ENCODE measurements around the gene BMAL2.

The BMAL2 gene

GRCh38 chr12:27355979-27356378 is 23.3 kb downstream of the BMAL2 start:
- Histone ChIP-seq H3K36me3 (ENCODE audit: control insufficient read depth, insufficient read depth, low read length) (no peaks in the 10 kb centered on the region), H3K4me1 (ENCODE audit: control insufficient read depth, insufficient read depth, low read length, poor library complexity, severe bottlenecking) (no peaks in the 10 kb centered on the region), H3K27ac (ENCODE audit: low read depth, low read length, severe bottlenecking) (no peak overlapping the region), H3K9me3 (ENCODE audit: control insufficient read depth, low read length) (no peaks in the 10 kb centered on the region), H3K4me3 (ENCODE audit: extremely low read depth, insufficient read depth, low read length, poor library complexity, severe bottlenecking) (no peak overlapping the region)
- WGBS, 2 experiments (ENCODE audit: insufficient coverage in 2 of 2), result 100% methylated on average over 1 of the region's 1 CpG; no CpG with 5 or more reads in 1 of the 2 experiments

- H3K4me3 ChIP-seq (ENCODE audit: extremely low read depth, insufficient read depth, low read length, poor library complexity, severe bottlenecking), result no peak overlapping the region
- no peaks in the 10 kb centered on the region for H3K4me1 ChIP-seq (ENCODE audit: control insufficient read depth, insufficient read depth, low read length, poor library complexity, severe bottlenecking)
- H3K27ac ChIP-seq (ENCODE audit: low read depth, low read length, severe bottlenecking), result no peak overlapping the region
- no peaks in the 10 kb centered on the region for H3K36me3 ChIP-seq (ENCODE audit: control insufficient read depth, insufficient read depth, low read length)
- 80% methylated on average over 1 of the region's 3 CpGs; no CpG with 5 or more reads in 1 of the 2 experiments for WGBS, 2 experiments (ENCODE audit: insufficient coverage in 2 of 2)
- no peaks in the 10 kb centered on the region for H3K9me3 ChIP-seq (ENCODE audit: control insufficient read depth, low read length)
These were observed 27.1 kb downstream of the BMAL2 start for GRCh38 chr12:27359578-27360340.

GRCh38 chr12:27361372-27361771 is 28.7 kb downstream of the BMAL2 start:
- Histone ChIP-seq H3K36me3 (ENCODE audit: control insufficient read depth, insufficient read depth, low read length) (no peaks in the 10 kb centered on the region), H3K4me3 (ENCODE audit: extremely low read depth, insufficient read depth, low read length, poor library complexity, severe bottlenecking) (no peak overlapping the region), H3K4me1 (ENCODE audit: control insufficient read depth, insufficient read depth, low read length, poor library complexity, severe bottlenecking) (no peaks in the 10 kb centered on the region), H3K27ac (ENCODE audit: low read depth, low read length, severe bottlenecking) (no peak overlapping the region), H3K9me3 (ENCODE audit: control insufficient read depth, low read length) (no peaks in the 10 kb centered on the region)
- WGBS, 2 experiments (ENCODE audit: insufficient coverage in 2 of 2), result no CpG with 5 or more reads among the region's 2 CpGs

- H3K9me3 ChIP-seq (ENCODE audit: control insufficient read depth, low read length), result no peaks in the 10 kb centered on the region
- H3K27ac ChIP-seq (ENCODE audit: low read depth, low read length, severe bottlenecking), result no peak overlapping the region
- no peaks in the 10 kb centered on the region for H3K36me3 ChIP-seq (ENCODE audit: control insufficient read depth, insufficient read depth, low read length)
- no CpG with 5 or more reads among the region's 3 CpGs for WGBS, 2 experiments (ENCODE audit: insufficient coverage in 2 of 2)
- no peaks in the 10 kb centered on the region for H3K4me1 ChIP-seq (ENCODE audit: control insufficient read depth, insufficient read depth, low read length, poor library complexity, severe bottlenecking)
- no peak overlapping the region for H3K4me3 ChIP-seq (ENCODE audit: extremely low read depth, insufficient read depth, low read length, poor library complexity, severe bottlenecking)
These were observed 34.0 kb downstream of the BMAL2 start for GRCh38 chr12:27366621-27367020.

- Histone ChIP-seq H3K27ac (ENCODE audit: low read depth, low read length, severe bottlenecking) (no peak overlapping the region), H3K4me1 (ENCODE audit: control insufficient read depth, insufficient read depth, low read length, poor library complexity, severe bottlenecking) (no peaks in the 10 kb centered on the region), H3K4me3 (ENCODE audit: extremely low read depth, insufficient read depth, low read length, poor library complexity, severe bottlenecking) (no peak overlapping the region), H3K36me3 (ENCODE audit: control insufficient read depth, insufficient read depth, low read length) (no peaks in the 10 kb centered on the region), H3K9me3 (ENCODE audit: control insufficient read depth, low read length) (no peaks in the 10 kb centered on the region)
- WGBS, 2 experiments (ENCODE audit: insufficient coverage in 2 of 2), result 87 to 100% methylated on average over 4 of the region's 6 CpGs
These were observed 34.4 kb downstream of the BMAL2 start for GRCh38 chr12:27367078-27367477.

- no peaks in the 10 kb centered on the region for H3K36me3 ChIP-seq (ENCODE audit: control insufficient read depth, insufficient read depth, low read length)
- WGBS, 2 experiments (ENCODE audit: insufficient coverage in 2 of 2), result 88 to 95% methylated on average over 9 of the region's 9 CpGs
- no peak overlapping the region for H3K27ac ChIP-seq (ENCODE audit: low read depth, low read length, severe bottlenecking)
- no peaks in the 10 kb centered on the region for H3K9me3 ChIP-seq (ENCODE audit: control insufficient read depth, low read length)
- no peaks in the 10 kb centered on the region for H3K4me1 ChIP-seq (ENCODE audit: control insufficient read depth, insufficient read depth, low read length, poor library complexity, severe bottlenecking)
- H3K4me3 ChIP-seq (ENCODE audit: extremely low read depth, insufficient read depth, low read length, poor library complexity, severe bottlenecking), result no peak overlapping the region
These were observed 49.6 kb downstream of the BMAL2 start for GRCh38 chr12:27382171-27382795.
